Left ventricle myocardium inferior (tissue), 1 donor: ENCODE data around the gene MYF6. TPM values are rescaled to one million over a fixed set of nuclear protein-coding genes. Genes with fewer than 3 reads are reported as not detected.

Experiments used
- DNase-seq: peaks from one replicate; pipeline ENCODE4 v3.0.0-alpha.2; 2020
- H3K27ac ChIP-seq: fragments of 200-600 bp; replicated peaks from 2 replicates; pipeline ENCODE4 v1.8.0; 2021
- H3K27me3 ChIP-seq: fragments of 200-600 bp; 2 replicates; pipeline ENCODE4 v1.8.0; 2021; ENCODE audit warnings: low read depth
- H3K36me3 ChIP-seq: fragments of 200-600 bp; 2 replicates; pipeline ENCODE4 v1.8.0; 2021
- H3K4me1 ChIP-seq: fragments of 200-600 bp; 2 replicates; pipeline ENCODE4 v1.8.0; 2021
- H3K4me3 ChIP-seq: fragments of 200-600 bp; 2 replicates; pipeline ENCODE4 v1.8.0; 2021; ENCODE audit warnings: mild to moderate bottlenecking, moderate library complexity
- H3K9me3 ChIP-seq: fragments of 200-600 bp; replicated peaks from 2 replicates; pipeline ENCODE4 v1.8.0; 2021
- CTCF ChIP-seq: fragments of 200-600 bp; IDR thresholded peaks from 2 replicates; pipeline ENCODE4 v1.8.0; 2021; ENCODE audit warnings: antibody characterized with exemption, mild to moderate bottlenecking, borderline replicate concordance
- intact Hi-C: fragments of 100-400 bp; cut with micrococcal nuclease; formaldehyde crosslinking; loops from one replicate; pipeline ENCODE4 v1.11.0; 2022
- total RNA-seq: library from RNA; stranded (reverse); fragmentation: NEBNext Ultra II Directional; extraction: Animal tissue kit (Norgen Biotek cat#: 25700); gene quantifications from one replicate; pipeline ENCODE4 v1.2.1, GENCODE V29; 2021
- donor health status: DM: no; HTN: yes; CAD: no; lungs with severe emphysema.

The MYF6 gene
- total RNA-seq, 1 donor from 2014 or later = not detected

DNA sequence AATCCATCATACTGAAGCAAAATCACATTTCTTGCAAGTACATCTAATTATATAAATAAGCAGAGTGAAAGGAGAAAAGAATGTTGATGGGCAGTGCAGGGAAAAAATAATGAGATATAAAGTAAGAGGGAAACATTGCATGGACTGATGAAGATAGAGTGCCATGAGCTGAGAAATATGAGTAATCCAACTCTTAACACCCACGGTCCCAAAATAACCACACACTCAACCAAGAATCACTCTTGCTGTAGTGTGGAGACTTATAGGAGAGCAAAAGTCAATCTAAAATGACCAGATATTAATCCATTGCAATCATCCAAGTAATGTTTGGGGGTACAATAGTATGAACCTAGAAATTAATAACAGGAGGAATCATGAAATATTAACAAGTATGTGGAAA lies 49.4 kb downstream of the MYF6 start:
- H3K27me3 ChIP-seq = no peaks in the 10 kb centered on the region
- no peak for TF ChIP-seq CTCF
- H3K4me1 ChIP-seq = no peaks in the 10 kb centered on the region
- H3K27ac ChIP-seq = no peak overlapping the region
- no peak for DNase-seq
- no peaks in the 10 kb centered on the region for H3K36me3 ChIP-seq
- intact Hi-C loops = no loop called here
- H3K4me3 ChIP-seq = no peak overlapping the region
- H3K9me3 ChIP-seq = no peaks in the 10 kb centered on the region

Other genes starting within 250 kb of the MYF6 start
- gene MYF5, start 9.3 kb downstream of the MYF6 start, total RNA-seq = not detected
- gene LIN7A, start 230.3 kb downstream of the MYF6 start, total RNA-seq = 11.9 TPM